MM.1S (cell line): Measurements from ENCODE around the gene EFHD2.

Experiments
- DNase-seq: peaks from one replicate; pipeline ENCODE4 v3.0.0-alpha.2; 2015
- H2AFZ ChIP-seq: fragments of 300-600 bp; sonication (generic); 2 replicates; pipeline ENCODE4 v1.6.0; 2016; ENCODE audit warnings: antibody characterized with exemption, low read length
- H3F3A ChIP-seq: fragments of 300-600 bp; sonication (generic); 2 replicates; pipeline ENCODE4 v1.6.1; 2016; ENCODE audit warnings: mild to moderate bottlenecking, antibody characterized with exemption, low read length, moderate library complexity, mixed read lengths; ENCODE audit not compliant: insufficient read depth
- H3K27ac ChIP-seq: fragments of 300-600 bp; sonication (generic); 2 replicates; pipeline ENCODE4 v1.5.1; 2016; ENCODE audit warnings: mild to moderate bottlenecking, low read length
- H3K27me3 ChIP-seq: fragments of 300-600 bp; sonication (generic); replicated peaks from 2 replicates; pipeline ENCODE4 v1.6.0; 2016; ENCODE audit warnings: low read length; ENCODE audit not compliant: insufficient read depth
- H3K36me3 ChIP-seq: fragments of 300-600 bp; sonication (generic); replicated peaks from 2 replicates; pipeline ENCODE4 v1.6.1; 2016; ENCODE audit warnings: mild to moderate bottlenecking, low read length, mixed read lengths; ENCODE audit not compliant: insufficient read depth
- H3K4me1 ChIP-seq: fragments of 300-600 bp; sonication (generic); 2 replicates; pipeline ENCODE4 v1.6.1; 2016; ENCODE audit warnings: low read length, mixed read lengths
- H3K4me2 ChIP-seq: fragments of 300-600 bp; sonication (generic); 2 replicates; pipeline ENCODE4 v1.6.0; 2016; ENCODE audit warnings: low read depth, low read length
- H3K4me3 ChIP-seq: fragments of 300-600 bp; sonication (generic); 2 replicates; pipeline ENCODE4 v1.5.1; 2016; ENCODE audit warnings: low read length, mixed read lengths
- H3K79me2 ChIP-seq: fragments of 300-600 bp; sonication (generic); 2 replicates; pipeline ENCODE4 v1.6.1; 2016; ENCODE audit warnings: mixed run types, low read length, mixed read lengths
- H3K9ac ChIP-seq: fragments of 300-600 bp; sonication (generic); 2 replicates; pipeline ENCODE4 v1.6.1; 2016; ENCODE audit warnings: low read length, mixed read lengths
- H3K9me2 ChIP-seq: fragments of 300-600 bp; sonication (generic); replicated peaks from 2 replicates; pipeline ENCODE4 v1.6.1; 2016; ENCODE audit warnings: mild to moderate bottlenecking, low read length, mixed read lengths; ENCODE audit not compliant: insufficient read depth
- H3K9me3 ChIP-seq: fragments of 300-600 bp; sonication (generic); replicated peaks from 2 replicates; pipeline ENCODE4 v1.6.1; 2016; ENCODE audit warnings: mild to moderate bottlenecking, low read length, mixed read lengths; ENCODE audit not compliant: insufficient read depth
- H4K20me1 ChIP-seq: fragments of 300-600 bp; sonication (generic); 2 replicates; pipeline ENCODE4 v1.6.1; 2016; ENCODE audit warnings: mild to moderate bottlenecking, low read length, moderate library complexity, mixed read lengths; ENCODE audit not compliant: insufficient read depth
- EZH2 ChIP-seq: fragments of 300-600 bp; sonication (generic); optimal IDR thresholded peaks from 2 replicates; pipeline ENCODE3; 2017; ENCODE audit warnings: low read depth, mild to moderate bottlenecking, antibody characterized with exemption, low read length, mixed read lengths
- EZH2phosphoT487 ChIP-seq: fragments of 300-600 bp; sonication (generic); IDR thresholded peaks from 2 replicates; pipeline ENCODE4 v1.6.1; 2018; ENCODE audit warnings: antibody characterized with exemption, low read length
- TF ChIP-seq, protein P1 (sequence below): fragments of 300-600 bp; sonication (generic); IDR thresholded peaks from 2 replicates; pipeline ENCODE4 v1.5.1; 2016; ENCODE audit warnings: antibody characterized with exemption, low read length, mixed read lengths

The EFHD2 gene

DNA sequence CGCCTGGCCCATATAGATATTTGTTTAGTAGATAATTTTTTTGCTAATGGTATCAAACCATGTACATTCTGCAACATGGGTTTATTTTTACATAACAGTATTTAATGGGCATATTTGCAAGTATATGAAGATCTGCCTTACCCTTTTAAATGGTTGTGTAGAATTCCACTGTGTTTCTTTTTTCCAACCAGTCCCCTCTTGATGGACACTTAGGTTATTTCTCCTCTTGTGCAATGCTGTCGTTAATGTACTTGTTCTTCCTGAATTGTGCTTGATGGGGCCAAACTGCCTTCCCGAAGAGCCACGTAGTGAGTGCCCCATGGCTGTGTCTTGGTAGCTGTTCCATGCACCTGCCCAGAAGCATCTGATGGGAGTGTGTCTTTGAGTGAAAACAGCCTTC lies 39.4 kb upstream of the EFHD2 start:
- H3K27ac ChIP-seq = no peak overlapping the region
- no peak for DNase-seq
- TF ChIP-seq EZH2 = no peak
- TF ChIP-seq, protein P1, sequence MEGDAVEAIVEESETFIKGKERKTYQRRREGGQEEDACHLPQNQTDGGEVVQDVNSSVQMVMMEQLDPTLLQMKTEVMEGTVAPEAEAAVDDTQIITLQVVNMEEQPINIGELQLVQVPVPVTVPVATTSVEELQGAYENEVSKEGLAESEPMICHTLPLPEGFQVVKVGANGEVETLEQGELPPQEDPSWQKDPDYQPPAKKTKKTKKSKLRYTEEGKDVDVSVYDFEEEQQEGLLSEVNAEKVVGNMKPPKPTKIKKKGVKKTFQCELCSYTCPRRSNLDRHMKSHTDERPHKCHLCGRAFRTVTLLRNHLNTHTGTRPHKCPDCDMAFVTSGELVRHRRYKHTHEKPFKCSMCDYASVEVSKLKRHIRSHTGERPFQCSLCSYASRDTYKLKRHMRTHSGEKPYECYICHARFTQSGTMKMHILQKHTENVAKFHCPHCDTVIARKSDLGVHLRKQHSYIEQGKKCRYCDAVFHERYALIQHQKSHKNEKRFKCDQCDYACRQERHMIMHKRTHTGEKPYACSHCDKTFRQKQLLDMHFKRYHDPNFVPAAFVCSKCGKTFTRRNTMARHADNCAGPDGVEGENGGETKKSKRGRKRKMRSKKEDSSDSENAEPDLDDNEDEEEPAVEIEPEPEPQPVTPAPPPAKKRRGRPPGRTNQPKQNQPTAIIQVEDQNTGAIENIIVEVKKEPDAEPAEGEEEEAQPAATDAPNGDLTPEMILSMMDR = no peak
- no peak for TF ChIP-seq EZH2phosphoT487
- H3K27me3 ChIP-seq = no peaks in the 10 kb centered on the region
- no peaks in the 10 kb centered on the region for H3K9me2 ChIP-seq
- no peak overlapping the region for H2AFZ ChIP-seq
- no peaks in the 10 kb centered on the region for H4K20me1 ChIP-seq
- H3F3A ChIP-seq = no peaks in the 10 kb centered on the region
- H3K4me2 ChIP-seq = no peak overlapping the region
- H3K4me1 ChIP-seq = peaks cover 5% of the 10 kb centered on the region; the same call in 1 of the 2 replicates
- no peak overlapping the region for H3K9ac ChIP-seq
- H3K9me3 ChIP-seq = no peaks in the 10 kb centered on the region
- no peaks in the 10 kb centered on the region for H3K79me2 ChIP-seq
- no peaks in the 10 kb centered on the region for H3K36me3 ChIP-seq
- H3K4me3 ChIP-seq = no peak overlapping the region

DNA sequence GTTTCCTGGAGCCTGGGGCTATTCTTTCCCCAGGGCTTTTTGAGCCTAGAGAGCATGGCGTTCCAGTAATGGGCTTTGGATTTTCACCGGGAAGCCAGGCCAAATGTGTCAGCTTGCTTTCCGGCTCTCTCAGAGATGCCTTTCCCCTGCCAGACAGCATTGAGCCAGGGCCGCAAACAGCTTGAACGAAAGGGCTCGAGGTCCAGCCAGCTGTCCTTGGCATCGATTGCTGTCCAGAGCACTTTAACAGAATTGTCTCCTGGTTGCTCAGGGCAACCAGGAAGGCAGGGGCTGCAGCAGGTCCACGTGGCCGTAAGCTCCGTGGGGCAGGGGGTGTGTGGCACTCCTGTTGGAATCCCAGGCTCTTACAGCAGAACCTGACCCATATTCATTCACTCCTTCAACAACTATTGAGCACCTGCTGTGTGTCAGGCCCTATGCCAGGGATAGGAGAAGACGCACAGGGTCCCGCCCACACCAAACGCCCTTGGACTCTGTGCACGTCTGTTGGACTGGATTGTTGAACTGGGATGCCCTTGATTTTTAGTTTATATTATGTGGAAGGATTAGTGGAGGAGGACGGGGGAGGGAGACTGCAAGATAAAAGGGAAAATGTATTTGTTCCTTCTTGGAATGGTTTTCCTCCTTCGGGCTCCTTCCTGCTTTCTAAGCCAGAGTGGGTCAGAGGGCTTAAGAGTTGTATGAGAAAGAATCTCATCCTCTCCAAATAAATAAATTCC lies 38.7 kb upstream of the EFHD2 start:
- Histone ChIP-seq H3K4me2 (no peak overlapping the region), H3K9me2 (no peaks in the 10 kb centered on the region), H3K9ac (no peak overlapping the region), H3K36me3 (no peaks in the 10 kb centered on the region), H2AFZ (no peak overlapping the region), H3F3A (no peaks in the 10 kb centered on the region), H3K4me1 (peaks cover 5% of the 10 kb centered on the region; the same call in 1 of the 2 replicates), H3K79me2 (no peaks in the 10 kb centered on the region), H3K27ac (no peak overlapping the region), H3K27me3 (no peaks in the 10 kb centered on the region), H3K9me3 (no peaks in the 10 kb centered on the region), H3K4me3 (no peak overlapping the region), H4K20me1 (no peaks in the 10 kb centered on the region)
- DNase-seq = no peak
- TF ChIP-seq EZH2 (no peak), EZH2phosphoT487 (no peak)
- TF ChIP-seq, protein P1 = no peak

- no peaks in the 10 kb centered on the region for H3K9me3 ChIP-seq
- no peaks in the 10 kb centered on the region for H3F3A ChIP-seq
- no peaks in the 10 kb centered on the region for H3K27me3 ChIP-seq
- H3K9ac ChIP-seq = no peak overlapping the region
- H4K20me1 ChIP-seq = no peaks in the 10 kb centered on the region
- H3K36me3 ChIP-seq = no peaks in the 10 kb centered on the region
- H3K4me2 ChIP-seq = no peak overlapping the region
- DNase-seq = no peak
- no peak overlapping the region for H2AFZ ChIP-seq
- no peak overlapping the region for H3K27ac ChIP-seq
- no peak for TF ChIP-seq EZH2
- TF ChIP-seq, protein P1 = no peak
- no peak for TF ChIP-seq EZH2phosphoT487
- no peak overlapping the region for H3K4me3 ChIP-seq
- H3K9me2 ChIP-seq = no peaks in the 10 kb centered on the region
- H3K4me1 ChIP-seq = peaks cover 5% of the 10 kb centered on the region; the same call in 1 of the 2 replicates
- no peaks in the 10 kb centered on the region for H3K79me2 ChIP-seq
Measured at GRCh38 chr1:15371610-15372545, 37.8 kb upstream of the EFHD2 start.
